Measurements from ENCODE around the gene TRERF1. TPM values are rescaled to one million over a fixed set of nuclear protein-coding genes. Genes with fewer than 3 reads are reported as not detected.

TRERF1 gene
- total RNA-seq, 2 donors from 2014 or later, result 9.5 to 34.8 TPM

- no peaks in the 10 kb centered on the region for H3K27me3 ChIP-seq (replicated peaks; ENCODE audit: insufficient read depth)
- 89% methylated on average over 10 of the region's 10 CpGs for WGBS
- H3K9me3 ChIP-seq, result no peaks in the 10 kb centered on the region
- H3K4me1 ChIP-seq (replicated peaks), result no peaks in the 10 kb centered on the region
- no peak overlapping the region for H3K4me3 ChIP-seq
- no peak for TF ChIP-seq POLR2A (IDR thresholded peaks at IDR 0.05)
- TF ChIP-seq CTCF (IDR thresholded peaks at IDR 0.05), result no peak
- TF ChIP-seq POLR2AphosphoS5 (IDR thresholded peaks at IDR 0.05), result no peak
- DNase-seq (ENCODE audit: low spot score), result no peak
- no peak overlapping the region for H3K27ac ChIP-seq
- H3K36me3 ChIP-seq, result no peaks in the 10 kb centered on the region
- intact Hi-C loops (cut with DNase I), result no loop called here
Measured at GRCh38 chr6:42392833-42393232, 58.9 kb downstream of the TRERF1 start.

DNA sequence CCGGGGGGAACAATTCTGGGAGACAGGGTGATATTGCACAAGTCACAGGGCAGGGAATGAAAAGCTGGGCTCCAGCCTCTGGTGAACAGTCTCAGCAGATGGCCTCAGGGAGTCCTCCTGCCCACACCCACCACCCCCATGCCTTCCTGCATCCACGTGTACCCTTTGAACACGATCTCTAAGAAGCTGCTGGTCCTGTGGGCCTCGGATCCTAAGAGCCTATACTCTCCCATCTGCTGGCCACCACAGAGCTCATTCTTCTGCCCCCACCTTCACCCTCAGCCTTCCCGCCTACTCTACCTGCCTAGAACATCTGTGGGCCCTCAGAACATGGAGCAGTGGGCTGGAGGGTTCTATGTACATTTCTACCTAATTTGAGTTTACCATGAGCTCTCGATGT lies 60.3 kb downstream of the TRERF1 start:
- no peaks in the 10 kb centered on the region for H3K4me1 ChIP-seq (replicated peaks)
- DNase-seq (ENCODE audit: low spot score), result no peak
- no peaks in the 10 kb centered on the region for H3K9me3 ChIP-seq
- no peak overlapping the region for H3K27ac ChIP-seq
- no peaks in the 10 kb centered on the region for H3K27me3 ChIP-seq (replicated peaks; ENCODE audit: insufficient read depth)
- intact Hi-C loops (cut with DNase I), result no loop called here
- H3K4me3 ChIP-seq, result no peak overlapping the region
- H3K36me3 ChIP-seq, result no peaks in the 10 kb centered on the region
- TF ChIP-seq POLR2A (IDR thresholded peaks at IDR 0.05), result no peak
- TF ChIP-seq POLR2AphosphoS5 (IDR thresholded peaks at IDR 0.05), result no peak
- no peak for TF ChIP-seq CTCF (IDR thresholded peaks at IDR 0.05)
- 92% methylated on average over 6 of the region's 6 CpGs for WGBS

DNA sequence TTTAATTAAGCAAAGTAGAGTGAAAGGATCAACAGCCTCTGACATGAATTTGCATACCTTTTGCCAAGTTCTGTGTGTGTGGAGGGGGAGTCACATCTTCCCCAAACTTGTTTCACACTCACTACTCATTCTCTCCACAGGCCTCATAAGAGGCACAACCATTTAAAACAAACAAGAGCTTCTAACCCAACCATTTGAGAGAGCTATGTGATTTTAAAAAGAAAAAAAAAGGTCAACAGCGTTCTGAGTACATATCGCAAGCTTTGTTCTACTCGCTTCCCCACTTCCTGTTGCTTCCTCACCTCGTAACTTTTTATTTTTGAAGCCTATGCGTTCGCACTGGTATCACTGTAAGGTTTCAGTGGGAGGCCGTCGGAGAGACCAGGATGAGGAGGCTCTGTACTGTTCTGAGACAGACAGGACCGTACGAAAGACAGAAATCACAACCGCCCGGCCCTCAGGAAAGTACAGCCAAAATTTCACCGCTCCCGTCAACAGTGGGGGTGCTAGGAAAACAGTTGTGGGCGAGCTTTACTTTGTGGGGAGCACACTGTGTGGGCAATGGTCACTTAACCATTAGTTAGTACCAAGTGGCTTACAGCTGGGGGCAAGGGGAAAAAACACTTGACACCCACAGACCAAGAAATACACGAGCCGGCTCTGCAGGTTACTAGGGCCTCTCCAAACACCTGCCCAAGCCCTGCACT lies 61.3 kb downstream of the TRERF1 start:
- Histone ChIP-seq H3K27ac (no peak overlapping the region), H3K9me3 (no peaks in the 10 kb centered on the region), H3K36me3 (no peaks in the 10 kb centered on the region), H3K4me1 (replicated peaks) (no peaks in the 10 kb centered on the region), H3K4me3 (no peak overlapping the region), H3K27me3 (replicated peaks; ENCODE audit: insufficient read depth) (no peaks in the 10 kb centered on the region)
- DNase-seq (ENCODE audit: low spot score), result no peak
- 69% methylated on average over 17 of the region's 17 CpGs for WGBS
- TF ChIP-seq POLR2AphosphoS5 (IDR thresholded peaks at IDR 0.05), result no peak
- no peak for TF ChIP-seq CTCF (IDR thresholded peaks at IDR 0.05)
- TF ChIP-seq POLR2A (IDR thresholded peaks at IDR 0.05), result no peak
- intact Hi-C loops (cut with DNase I), result no loop called here

DNA sequence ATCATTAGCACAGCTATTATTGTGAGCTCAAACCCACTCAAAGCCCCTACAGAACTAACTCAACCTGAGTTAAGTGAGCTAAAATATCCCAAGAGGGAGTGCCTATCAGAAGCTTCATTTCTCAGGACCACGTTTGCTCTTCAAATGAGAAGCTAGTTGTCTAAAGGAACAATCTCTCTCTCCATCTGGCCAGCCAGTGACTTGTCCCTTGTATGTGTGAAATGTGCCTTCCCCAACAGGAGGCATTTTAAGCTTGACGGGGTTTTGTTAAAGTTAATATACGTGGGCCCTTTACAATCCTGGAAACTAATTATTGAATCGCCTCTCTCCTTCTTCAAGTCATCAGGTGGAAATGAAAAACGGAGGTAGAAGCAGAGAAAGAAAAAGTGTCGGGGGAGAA lies 62.0 kb downstream of the TRERF1 start:
- H3K4me1 ChIP-seq (replicated peaks), result no peaks in the 10 kb centered on the region
- intact Hi-C loops (cut with DNase I), result no loop called here
- no peak overlapping the region for H3K27ac ChIP-seq
- H3K4me3 ChIP-seq, result no peak overlapping the region
- no peaks in the 10 kb centered on the region for H3K36me3 ChIP-seq
- no peaks in the 10 kb centered on the region for H3K27me3 ChIP-seq (replicated peaks; ENCODE audit: insufficient read depth)
- TF ChIP-seq POLR2A (IDR thresholded peaks at IDR 0.05) (no peak), CTCF (IDR thresholded peaks at IDR 0.05) (no peak), POLR2AphosphoS5 (IDR thresholded peaks at IDR 0.05) (no peak)
- 86% methylated on average over 6 of the region's 6 CpGs for WGBS
- no peaks in the 10 kb centered on the region for H3K9me3 ChIP-seq
- DNase-seq (ENCODE audit: low spot score), result no peak

DNA sequence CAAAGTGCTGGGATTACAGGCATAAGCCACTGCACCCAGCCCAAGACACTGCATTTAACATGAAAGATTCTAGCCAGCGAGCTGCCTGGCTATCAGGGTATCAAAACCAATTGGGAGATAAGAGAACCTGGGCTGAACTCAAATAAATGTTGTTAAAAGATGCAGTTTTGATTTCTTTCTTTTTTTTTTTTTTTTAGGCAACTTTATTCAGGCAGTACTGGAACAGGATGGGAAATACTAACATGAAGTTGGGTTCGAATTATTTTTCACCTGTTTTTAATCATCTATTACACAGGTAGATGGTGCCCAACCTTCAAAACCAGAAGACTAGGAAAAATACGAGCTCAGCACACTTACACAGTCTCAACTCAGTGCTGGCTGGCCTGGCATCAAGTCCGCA lies 63.7 kb downstream of the TRERF1 start:
- intact Hi-C loops (cut with DNase I), result no loop called here
- WGBS, result 88% methylated on average over 4 of the region's 4 CpGs
- no peak for TF ChIP-seq POLR2A (IDR thresholded peaks at IDR 0.05)
- TF ChIP-seq POLR2AphosphoS5 (IDR thresholded peaks at IDR 0.05), result no peak
- no peak for TF ChIP-seq CTCF (IDR thresholded peaks at IDR 0.05)
- no peaks in the 10 kb centered on the region for H3K4me1 ChIP-seq (replicated peaks)
- H3K27ac ChIP-seq, result no peak overlapping the region
- no peak overlapping the region for H3K4me3 ChIP-seq
- DNase-seq (ENCODE audit: low spot score), result no peak
- H3K27me3 ChIP-seq (replicated peaks; ENCODE audit: insufficient read depth), result no peaks in the 10 kb centered on the region
- H3K36me3 ChIP-seq, result no peaks in the 10 kb centered on the region
- H3K9me3 ChIP-seq, result no peaks in the 10 kb centered on the region

All from prostate gland (tissue), 2 donors.